GM18517 (cell line): ENCODE data around the gene PDE4D.
"Not testable (repeated sequence)": the region's sequence is repeated elsewhere in the genome, so short reads cannot be mapped to it uniquely, and the experiment has no call there.

Experiments
- ATAC-seq: cut with Tn5 transposase; IDR thresholded peaks from one replicate; pipeline ENCODE4 v1.9.1; 2021; ENCODE audit warnings: mild to moderate bottlenecking, moderate library complexity; ENCODE audit not compliant: unreplicated experiment

PDE4D gene

GRCh38 chr5:58969253-58969652, 924.3 kb downstream of the PDE4D start:
- no peak for ATAC-seq

- no peak for ATAC-seq
These were observed 925.2 kb downstream of the PDE4D start for GRCh38 chr5:58968350-58968749.

GRCh38 chr5:58967597-58968281, 925.8 kb downstream of the PDE4D start:
- ATAC-seq: no peak

GRCh38 chr5:58965677-58966414, 927.7 kb downstream of the PDE4D start:
- no peak for ATAC-seq

GRCh38 chr5:58963821-58964220, 929.7 kb downstream of the PDE4D start:
- no peak for ATAC-seq

- ATAC-seq: no peak
These were observed 930.2 kb downstream of the PDE4D start for GRCh38 chr5:58963361-58963760.

GRCh38 chr5:58961631-58962280, 931.8 kb downstream of the PDE4D start:
- ATAC-seq: peak; percentile 63

- no peak for ATAC-seq
These were observed 934.8 kb downstream of the PDE4D start for GRCh38 chr5:58958701-58959100.

GRCh38 chr5:58953218-58953617, 940.3 kb downstream of the PDE4D start:
- not testable (repeated sequence) for ATAC-seq

GRCh38 chr5:58950224-58950623, 943.3 kb downstream of the PDE4D start:
- ATAC-seq: no peak

- no peak for ATAC-seq
These were observed 947.3 kb downstream of the PDE4D start for GRCh38 chr5:58946230-58946629.

GRCh38 chr5:58944221-58944620, 949.3 kb downstream of the PDE4D start:
- no peak for ATAC-seq

- ATAC-seq: no peak
These were observed 953.1 kb downstream of the PDE4D start for GRCh38 chr5:58940446-58940845.

GRCh38 chr5:58939664-58940063, 953.9 kb downstream of the PDE4D start:
- ATAC-seq: no peak

- no peak for ATAC-seq
These were observed 954.7 kb downstream of the PDE4D start for GRCh38 chr5:58938563-58939424.

- no peak for ATAC-seq
These were observed 956.4 kb downstream of the PDE4D start for GRCh38 chr5:58937031-58937681.

- no peak for ATAC-seq
These were observed 958.9 kb downstream of the PDE4D start for GRCh38 chr5:58934629-58935097.

GRCh38 chr5:58933891-58934628, 959.5 kb downstream of the PDE4D start:
- ATAC-seq: no peak

GRCh38 chr5:58932057-58932612, 961.4 kb downstream of the PDE4D start:
- no peak for ATAC-seq
